RWPE2 (cell line): Measurements from ENCODE around the gene ACSF3.

Experiments used
- ATAC-seq: fragments of 200-7000 bp; cut with Tn5 transposase; 3 replicates; pipeline ENCODE4 v1.9.1; 2021; ENCODE audit warnings: low read depth
- DNase-seq: peaks from one replicate; pipeline ENCODE4 v3.0.0-alpha.2; 2020; ENCODE audit warnings: low spot score
- H3K27ac ChIP-seq: fragments of 450-650 bp; 2 replicates; pipeline ENCODE4 v1.5.1; 2017; ENCODE audit warnings: mild to moderate bottlenecking; ENCODE audit not compliant: poor library complexity, severe bottlenecking
- H3K27me3 ChIP-seq: fragments of 250-450 bp; sonication (Bioruptor Pico); 2 replicates; pipeline ENCODE4 v1.5.1; 2021; ENCODE audit warnings: mild to moderate bottlenecking, moderate library complexity; ENCODE audit not compliant: insufficient read depth, poor library complexity, severe bottlenecking
- H3K36me3 ChIP-seq: fragments of 250-450 bp; sonication (Bioruptor Pico); 2 replicates; pipeline ENCODE4 v1.5.1; 2020; ENCODE audit warnings: low read depth, mild to moderate bottlenecking, moderate library complexity
- H3K4me1 ChIP-seq: fragments of 250-450 bp; sonication (Bioruptor Pico); 2 replicates; pipeline ENCODE4 v1.5.1; 2021; ENCODE audit warnings: mild to moderate bottlenecking, moderate library complexity; ENCODE audit not compliant: insufficient read depth, poor library complexity, severe bottlenecking
- H3K4me3 ChIP-seq: fragments of 250-450 bp; sonication (Bioruptor Pico); 2 replicates; pipeline ENCODE4 v1.5.1; 2021; ENCODE audit warnings: mild to moderate bottlenecking, moderate library complexity; ENCODE audit not compliant: severe bottlenecking
- H3K9me3 ChIP-seq: fragments of 250-450 bp; sonication (Bioruptor Pico); 2 replicates; pipeline ENCODE4 v1.5.1; 2021; ENCODE audit warnings: mild to moderate bottlenecking, moderate library complexity; ENCODE audit not compliant: severe bottlenecking
- TF ChIP-seq, protein P1 (sequence below): fragments of 450-650 bp; IDR thresholded peaks from one replicate; pipeline ENCODE4 v1.5.1; 2017; ENCODE audit warnings: mild to moderate bottlenecking, moderate library complexity; ENCODE audit not compliant: poor library complexity, severe bottlenecking

The ACSF3 gene

DNA sequence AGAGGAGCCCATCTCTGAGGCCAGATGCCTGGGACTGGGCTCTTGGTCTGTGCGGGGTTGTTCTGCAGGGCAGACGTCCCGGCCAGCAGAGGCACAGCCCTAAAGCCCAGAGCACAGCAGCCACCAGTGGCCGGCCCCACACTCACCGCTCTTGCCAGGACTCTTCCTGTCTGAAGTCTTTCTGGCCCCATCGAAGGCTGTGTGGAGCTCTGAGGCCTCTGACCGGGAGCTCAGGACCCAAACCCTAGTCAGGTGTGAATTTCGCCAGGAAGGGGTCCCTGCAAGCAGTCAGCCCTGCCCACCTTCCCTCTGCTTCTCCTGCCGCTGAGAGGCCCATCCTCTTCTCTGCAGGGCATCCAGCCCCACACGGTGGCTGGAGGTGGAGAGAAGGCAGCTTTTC lies 10.7 kb downstream of the ACSF3 start:
- no peaks in the 10 kb centered on the region for H3K4me1 ChIP-seq
- TF ChIP-seq, protein P1, sequence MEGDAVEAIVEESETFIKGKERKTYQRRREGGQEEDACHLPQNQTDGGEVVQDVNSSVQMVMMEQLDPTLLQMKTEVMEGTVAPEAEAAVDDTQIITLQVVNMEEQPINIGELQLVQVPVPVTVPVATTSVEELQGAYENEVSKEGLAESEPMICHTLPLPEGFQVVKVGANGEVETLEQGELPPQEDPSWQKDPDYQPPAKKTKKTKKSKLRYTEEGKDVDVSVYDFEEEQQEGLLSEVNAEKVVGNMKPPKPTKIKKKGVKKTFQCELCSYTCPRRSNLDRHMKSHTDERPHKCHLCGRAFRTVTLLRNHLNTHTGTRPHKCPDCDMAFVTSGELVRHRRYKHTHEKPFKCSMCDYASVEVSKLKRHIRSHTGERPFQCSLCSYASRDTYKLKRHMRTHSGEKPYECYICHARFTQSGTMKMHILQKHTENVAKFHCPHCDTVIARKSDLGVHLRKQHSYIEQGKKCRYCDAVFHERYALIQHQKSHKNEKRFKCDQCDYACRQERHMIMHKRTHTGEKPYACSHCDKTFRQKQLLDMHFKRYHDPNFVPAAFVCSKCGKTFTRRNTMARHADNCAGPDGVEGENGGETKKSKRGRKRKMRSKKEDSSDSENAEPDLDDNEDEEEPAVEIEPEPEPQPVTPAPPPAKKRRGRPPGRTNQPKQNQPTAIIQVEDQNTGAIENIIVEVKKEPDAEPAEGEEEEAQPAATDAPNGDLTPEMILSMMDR: no peak
- H3K27ac ChIP-seq: no peak overlapping the region
- H3K4me3 ChIP-seq: no peak overlapping the region
- H3K36me3 ChIP-seq: peaks cover 58% of the 10 kb centered on the region
- H3K27me3 ChIP-seq: no peaks in the 10 kb centered on the region
- ATAC-seq: no peak
- no peaks in the 10 kb centered on the region for H3K9me3 ChIP-seq
- peak; percentile 47 for DNase-seq

DNA sequence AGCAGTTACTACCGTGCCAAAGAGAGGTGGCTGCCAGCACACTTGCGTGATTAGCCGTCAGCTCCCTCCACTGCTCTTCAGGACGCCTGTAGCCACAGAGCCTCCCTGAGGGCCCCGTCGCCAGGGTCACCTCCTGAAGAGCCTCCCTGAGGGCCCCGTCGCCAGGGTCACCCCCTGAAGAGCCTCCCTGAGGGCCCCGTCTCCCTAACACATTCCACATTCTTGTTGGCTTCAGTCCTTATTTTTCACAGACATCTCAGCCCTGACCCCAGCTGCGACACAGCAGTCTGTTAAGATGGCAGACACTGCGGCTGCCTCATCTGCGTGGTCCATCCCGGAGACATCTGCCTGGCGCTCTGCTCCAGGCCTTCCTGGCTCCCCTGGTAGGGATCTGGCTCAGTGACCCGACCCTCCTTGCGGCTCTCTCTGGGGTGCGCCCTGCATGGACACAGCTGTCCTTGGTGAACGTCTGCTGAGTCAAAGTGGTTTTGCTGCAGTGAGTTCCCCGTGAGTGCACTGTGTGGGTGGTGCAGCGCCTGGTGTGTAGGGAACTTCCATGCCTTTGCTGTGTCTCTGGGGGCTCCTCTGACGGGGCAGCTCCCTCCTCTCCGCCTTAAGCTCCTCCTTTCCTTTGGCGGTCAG lies 11.4 kb downstream of the ACSF3 start:
- no peak overlapping the region for H3K27ac ChIP-seq
- no peak overlapping the region for H3K4me3 ChIP-seq
- no peaks in the 10 kb centered on the region for H3K4me1 ChIP-seq
- H3K27me3 ChIP-seq: no peaks in the 10 kb centered on the region
- TF ChIP-seq, protein P1: no peak
- H3K36me3 ChIP-seq: peaks cover 56% of the 10 kb centered on the region
- peak; percentile 42 for DNase-seq
- no peaks in the 10 kb centered on the region for H3K9me3 ChIP-seq
- ATAC-seq: no peak

DNA sequence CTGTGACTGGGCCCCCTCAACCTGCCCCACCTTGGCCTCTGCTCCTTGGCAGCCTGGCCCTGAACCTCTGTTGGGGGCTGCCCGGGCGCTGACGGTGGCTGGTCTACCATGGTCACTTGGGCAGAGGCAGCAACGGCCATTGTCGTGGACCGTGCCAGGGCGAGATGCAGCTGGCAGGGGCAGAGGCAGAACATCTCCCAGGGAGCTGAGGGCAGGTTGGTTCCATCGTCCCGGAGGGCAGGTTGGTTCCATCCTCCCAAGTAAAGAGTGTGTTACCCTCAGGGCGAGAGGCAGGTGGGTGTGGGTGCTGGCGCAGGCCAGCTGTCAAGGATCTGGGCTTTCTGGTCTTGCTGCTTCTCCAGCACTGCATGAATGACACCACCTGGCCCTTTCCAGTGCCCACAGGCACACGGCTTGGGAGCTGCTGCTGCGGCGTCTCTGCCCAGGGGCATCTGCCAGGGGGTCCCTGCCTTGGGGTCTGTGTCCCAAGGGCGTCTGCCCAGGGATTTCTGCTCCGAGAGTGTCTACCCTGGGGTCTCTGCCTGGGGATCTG lies 12.0 kb downstream of the ACSF3 start:
- DNase-seq (peak; percentile 67), ATAC-seq (no peak)
- no peak overlapping the region for H3K4me3 ChIP-seq
- no peaks in the 10 kb centered on the region for H3K9me3 ChIP-seq
- H3K36me3 ChIP-seq: peaks cover 61% of the 10 kb centered on the region
- H3K27ac ChIP-seq: no peak overlapping the region
- TF ChIP-seq, protein P1: no peak
- H3K27me3 ChIP-seq: no peaks in the 10 kb centered on the region
- no peaks in the 10 kb centered on the region for H3K4me1 ChIP-seq

DNA sequence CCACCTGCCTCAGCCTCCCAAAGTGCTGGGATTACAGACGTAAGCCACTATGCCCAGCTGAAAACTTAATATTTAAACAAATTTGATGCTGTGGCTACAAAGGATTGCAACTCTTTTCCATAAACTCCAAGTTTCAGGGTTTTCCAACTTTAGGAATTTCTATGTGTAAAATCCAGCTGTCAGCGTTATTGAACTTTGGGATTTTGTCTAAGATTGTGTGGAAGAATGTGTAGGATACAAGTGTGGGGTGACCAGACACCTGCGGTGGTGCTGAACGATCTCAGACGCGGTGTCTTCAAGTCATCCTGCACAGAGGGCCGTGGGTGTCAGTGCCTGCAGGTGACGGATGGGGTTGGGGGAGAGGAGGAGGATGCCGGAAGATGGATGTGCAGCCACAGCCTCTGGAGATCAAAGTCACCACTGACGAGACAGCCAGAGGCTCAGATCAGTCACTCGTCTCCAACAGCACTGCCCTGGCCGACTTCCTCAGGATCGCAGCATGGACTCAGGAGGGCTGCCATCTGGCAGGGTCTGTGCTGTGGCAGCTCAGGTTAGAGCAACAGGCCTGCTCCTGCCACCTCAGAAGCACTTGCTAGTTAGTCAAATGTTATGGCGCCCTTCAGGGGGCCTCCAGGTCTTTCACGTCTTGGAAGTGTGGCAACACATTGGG lies 13.0 kb downstream of the ACSF3 start:
- DNase-seq (peak; percentile 34), ATAC-seq (no peak)
- Histone ChIP-seq H3K27ac (no peak overlapping the region), H3K9me3 (no peaks in the 10 kb centered on the region), H3K36me3 (peaks cover 51% of the 10 kb centered on the region), H3K4me1 (no peaks in the 10 kb centered on the region), H3K4me3 (no peak overlapping the region), H3K27me3 (no peaks in the 10 kb centered on the region)
- TF ChIP-seq, protein P1: no peak

DNA sequence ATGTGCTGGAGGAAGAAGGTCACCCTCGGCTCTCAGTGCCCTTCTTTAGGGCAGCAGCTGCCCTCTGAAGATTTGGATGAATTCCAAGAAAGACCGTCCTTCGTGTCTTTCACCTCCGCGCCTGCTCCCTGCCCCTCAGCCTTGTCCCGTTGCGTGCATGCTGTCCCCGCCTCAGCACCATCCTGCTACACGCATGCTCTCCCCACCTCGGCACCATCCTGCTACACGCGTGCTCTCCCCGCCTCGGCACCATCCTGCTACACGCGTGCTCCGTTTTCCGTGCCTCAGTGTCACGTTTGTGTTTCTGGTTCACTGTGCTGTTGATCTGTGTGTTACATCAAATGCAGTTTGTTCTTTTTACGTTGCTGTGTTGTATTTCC lies 13.5 kb downstream of the ACSF3 start:
- Histone ChIP-seq H3K4me3 (no peak overlapping the region), H3K27ac (no peak overlapping the region), H3K4me1 (no peaks in the 10 kb centered on the region), H3K36me3 (peaks cover 50% of the 10 kb centered on the region), H3K27me3 (no peaks in the 10 kb centered on the region), H3K9me3 (no peaks in the 10 kb centered on the region)
- peak; percentile 45 for DNase-seq
- TF ChIP-seq, protein P1: no peak
- no peak for ATAC-seq
